GM19468 (cell line): Measurements from ENCODE around the gene JADE1.

Source experiments
- ATAC-seq: cut with Tn5 transposase; IDR thresholded peaks from one replicate; pipeline ENCODE4 v1.9.1; 2021; ENCODE audit warnings: mild to moderate bottlenecking, moderate library complexity, moderate number of reproducible peaks; ENCODE audit not compliant: unreplicated experiment; ENCODE audit errors: extremely low read depth

The JADE1 gene

GRCh38 chr4:128868758-128869157, 59.3 kb downstream of the JADE1 start:
- ATAC-seq = no peak

GRCh38 chr4:128869776-128870509, 60.4 kb downstream of the JADE1 start:
- no peak for ATAC-seq

GRCh38 chr4:128871948-128872347, 62.4 kb downstream of the JADE1 start:
- no peak for ATAC-seq

GRCh38 chr4:128876200-128876599, 66.7 kb downstream of the JADE1 start:
- no peak for ATAC-seq

GRCh38 chr4:128877934-128878333, 68.4 kb downstream of the JADE1 start:
- no peak for ATAC-seq

- no peak for ATAC-seq
Observed at GRCh38 chr4:128879283-128879682, 69.8 kb downstream of the JADE1 start.

- ATAC-seq = no peak
Observed at GRCh38 chr4:128879971-128880370, 70.5 kb downstream of the JADE1 start.

- no peak for ATAC-seq
Observed at GRCh38 chr4:128880662-128881061, 71.2 kb downstream of the JADE1 start.

GRCh38 chr4:128904821-128905220, 95.3 kb downstream of the JADE1 start:
- ATAC-seq = no peak

- no peak for ATAC-seq
Observed at GRCh38 chr4:128906581-128906980, 97.1 kb downstream of the JADE1 start.

GRCh38 chr4:128907981-128908380, 98.5 kb downstream of the JADE1 start:
- ATAC-seq = no peak

GRCh38 chr4:128908735-128909134, 99.2 kb downstream of the JADE1 start:
- ATAC-seq = no peak

GRCh38 chr4:128913228-128913627, 103.7 kb downstream of the JADE1 start:
- ATAC-seq = no peak

- no peak for ATAC-seq
Observed at GRCh38 chr4:128915544-128915943, 106.0 kb downstream of the JADE1 start.

- ATAC-seq = peak; percentile 59
Observed at GRCh38 chr4:128916832-128917231, 107.3 kb downstream of the JADE1 start.

GRCh38 chr4:128917781-128918180, 108.3 kb downstream of the JADE1 start:
- peak; percentile 41 for ATAC-seq

GRCh38 chr4:128921954-128922353, 112.5 kb downstream of the JADE1 start:
- no peak for ATAC-seq
